Glutamatergic neuron (in vitro differentiated cells): ENCODE results near the gene HOXB6. TPM values are rescaled to one million over a fixed set of nuclear protein-coding genes. Genes with fewer than 3 reads are reported as not detected.

ENCODE experiments used
- DNase-seq: peaks from one replicate; pipeline ENCODE4 v3.0.0; 2022
- H3K27ac Mint-ChIP-seq: one replicate; pipeline ENCODE4 v1.8.0; 2020; ENCODE audit warnings: mild to moderate bottlenecking, mixed read lengths, inconsistent platforms; ENCODE audit not compliant: unreplicated experiment
- H3K27me3 Mint-ChIP-seq: one replicate; pipeline ENCODE4 v1.8.0; 2020; ENCODE audit warnings: mild to moderate bottlenecking, moderate library complexity, mixed read lengths, inconsistent platforms; ENCODE audit not compliant: unreplicated experiment
- H3K36me3 Mint-ChIP-seq: one replicate; pipeline ENCODE4 v1.8.0; 2020; ENCODE audit warnings: mild to moderate bottlenecking, mixed read lengths, inconsistent platforms; ENCODE audit not compliant: unreplicated experiment
- H3K4me1 Mint-ChIP-seq: one replicate; pipeline ENCODE4 v1.8.0; 2020; ENCODE audit warnings: mild to moderate bottlenecking, low read depth, mixed read lengths, inconsistent platforms; ENCODE audit not compliant: unreplicated experiment
- H3K4me3 Mint-ChIP-seq: one replicate; pipeline ENCODE4 v1.8.0; 2020; ENCODE audit warnings: mild to moderate bottlenecking, mixed read lengths, inconsistent platforms; ENCODE audit not compliant: unreplicated experiment
- H3K9me3 Mint-ChIP-seq: one replicate; pipeline ENCODE4 v1.8.0; 2020; ENCODE audit warnings: mild to moderate bottlenecking, moderate library complexity, mixed read lengths, inconsistent platforms; ENCODE audit not compliant: unreplicated experiment
- long read RNA-seq: library from polyadenylated mRNA; unstranded; transcript quantifications from one replicate; pipeline ENCODE4 v2.0.0, GENCODE V29; 2020; ENCODE audit not compliant: unreplicated experiment
- total RNA-seq: library from RNA; stranded (reverse); fragmentation: NEBNext Ultra II Directional; extraction: Animal tissue kit (Norgen Biotek cat#: 25700); gene quantifications from one replicate; pipeline ENCODE4 v1.2.1, GENCODE V29; 2021; ENCODE audit not compliant: unreplicated experiment
- TF ChIP-seq, protein P1 (sequence below): fragments of 200-600 bp; sonication (generic); IDR thresholded peaks from one replicate; pipeline ENCODE4 v1.5.0; 2021; ENCODE audit not compliant: partially characterized antibody, unreplicated experiment

HOXB6 gene
- total RNA-seq, result not detected
- long read RNA-seq, result 0 reads

GRCh38 chr17:48604770-48605329, at the start of gene HOXB6:
Gene HOXB6, minus strand, starts transcription at chr17:48604986. Its CDS starts 6,836 bp downstream, at chr17:48598150.
- no peaks in the 10 kb centered on the region for H3K36me3 Mint-ChIP-seq
- no peak within 1 kb of the TSS for H3K27ac Mint-ChIP-seq
- TF ChIP-seq, protein P1, sequence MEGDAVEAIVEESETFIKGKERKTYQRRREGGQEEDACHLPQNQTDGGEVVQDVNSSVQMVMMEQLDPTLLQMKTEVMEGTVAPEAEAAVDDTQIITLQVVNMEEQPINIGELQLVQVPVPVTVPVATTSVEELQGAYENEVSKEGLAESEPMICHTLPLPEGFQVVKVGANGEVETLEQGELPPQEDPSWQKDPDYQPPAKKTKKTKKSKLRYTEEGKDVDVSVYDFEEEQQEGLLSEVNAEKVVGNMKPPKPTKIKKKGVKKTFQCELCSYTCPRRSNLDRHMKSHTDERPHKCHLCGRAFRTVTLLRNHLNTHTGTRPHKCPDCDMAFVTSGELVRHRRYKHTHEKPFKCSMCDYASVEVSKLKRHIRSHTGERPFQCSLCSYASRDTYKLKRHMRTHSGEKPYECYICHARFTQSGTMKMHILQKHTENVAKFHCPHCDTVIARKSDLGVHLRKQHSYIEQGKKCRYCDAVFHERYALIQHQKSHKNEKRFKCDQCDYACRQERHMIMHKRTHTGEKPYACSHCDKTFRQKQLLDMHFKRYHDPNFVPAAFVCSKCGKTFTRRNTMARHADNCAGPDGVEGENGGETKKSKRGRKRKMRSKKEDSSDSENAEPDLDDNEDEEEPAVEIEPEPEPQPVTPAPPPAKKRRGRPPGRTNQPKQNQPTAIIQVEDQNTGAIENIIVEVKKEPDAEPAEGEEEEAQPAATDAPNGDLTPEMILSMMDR, result no peak
- H3K9me3 Mint-ChIP-seq, result peaks cover 25% of the 10 kb centered on the region
- H3K4me3 Mint-ChIP-seq, result no peak within 1 kb of the TSS
- no peak for DNase-seq
- H3K27me3 Mint-ChIP-seq, result peaks cover 52% of the 10 kb centered on the region
- H3K4me1 Mint-ChIP-seq, result no peaks in the 10 kb centered on the region

- H3K36me3 Mint-ChIP-seq, result no peaks in the 10 kb centered on the region
- H3K9me3 Mint-ChIP-seq, result peaks cover 11% of the 10 kb centered on the region
- DNase-seq, result no peak
- TF ChIP-seq, protein P1, result no peak
- no peak overlapping the region for H3K4me3 Mint-ChIP-seq
- H3K27me3 Mint-ChIP-seq, result peaks cover 31% of the 10 kb centered on the region
- H3K27ac Mint-ChIP-seq, result no peak overlapping the region
- no peaks in the 10 kb centered on the region for H3K4me1 Mint-ChIP-seq
Observed at GRCh38 chr17:48649741-48650140, 45.0 kb upstream of the HOXB6 start.

- Mint-ChIP-seq H3K27me3 (peaks cover 39% of the 10 kb centered on the region), H3K9me3 (peaks cover 11% of the 10 kb centered on the region), H3K4me1 (no peaks in the 10 kb centered on the region), H3K36me3 (no peaks in the 10 kb centered on the region), H3K4me3 (no peak overlapping the region), H3K27ac (no peak overlapping the region)
- DNase-seq, result no peak
- TF ChIP-seq, protein P1, result no peak
Observed at GRCh38 chr17:48647963-48648245, 43.1 kb upstream of the HOXB6 start.

DNA sequence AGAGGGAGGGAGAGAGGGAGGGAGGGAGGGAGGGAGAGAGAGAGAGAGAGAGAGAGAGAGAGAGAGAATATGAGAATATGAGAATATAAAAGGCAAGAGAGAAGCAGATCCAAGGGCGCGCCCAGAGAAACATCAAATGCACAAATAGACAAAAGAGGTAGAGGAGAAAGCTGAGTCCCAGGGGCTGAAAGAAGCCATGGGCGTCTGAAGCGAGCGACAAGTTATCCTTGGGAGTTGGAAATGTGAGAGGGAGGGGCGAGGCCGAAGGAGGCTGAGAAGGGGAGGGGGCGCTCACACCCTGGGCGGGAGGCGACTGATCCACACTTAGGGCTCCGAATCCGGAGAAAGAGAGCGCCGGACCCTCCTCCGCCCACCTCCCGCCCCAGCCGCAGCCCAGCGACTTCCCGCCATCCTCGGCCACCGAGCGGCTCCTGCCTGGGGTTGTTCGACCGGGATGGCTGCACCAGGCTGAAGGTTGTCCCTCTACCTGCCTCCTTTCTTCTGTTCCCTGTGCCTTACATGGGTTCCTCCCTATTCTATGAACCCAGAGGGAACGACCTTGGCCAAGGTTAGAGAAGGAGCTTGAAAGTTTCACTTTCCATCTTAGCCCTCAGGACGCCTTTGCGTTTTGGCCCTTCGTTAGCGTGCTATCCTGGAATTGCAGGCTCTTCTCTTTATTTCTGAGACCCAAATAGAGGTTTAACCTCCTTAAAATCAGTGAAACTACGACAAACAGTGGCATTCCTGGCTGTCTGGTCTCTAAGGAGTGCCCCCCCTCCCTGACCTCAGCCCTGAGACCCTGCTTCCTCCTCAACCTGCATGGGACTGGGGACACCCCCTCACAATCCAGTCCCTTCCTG, 42.5 kb upstream of the HOXB6 start:
- H3K9me3 Mint-ChIP-seq, result peaks cover 11% of the 10 kb centered on the region
- H3K27me3 Mint-ChIP-seq, result peaks cover 39% of the 10 kb centered on the region
- TF ChIP-seq, protein P1, result no peak
- no peaks in the 10 kb centered on the region for H3K4me1 Mint-ChIP-seq
- DNase-seq, result peak; percentile 45
- H3K36me3 Mint-ChIP-seq, result no peaks in the 10 kb centered on the region
- no peak overlapping the region for H3K27ac Mint-ChIP-seq
- H3K4me3 Mint-ChIP-seq, result peak overlapping the region; percentile 10
